ENCODE data around the gene WDTC1.
"Not testable (repeated sequence)": the region's sequence is repeated elsewhere in the genome, so short reads cannot be mapped to it uniquely, and the experiment has no call there.

The WDTC1 gene

GRCh38 chr1:27234049-27234882 lies at the start of gene WDTC1:
Gene WDTC1, plus strand, starts transcription at chr1:27234632. Its CDS starts 26,423 bp downstream, at chr1:27261055.
- FAIRE-seq, result no peak

GRCh38 chr1:27184665-27185064 lies 49.8 kb upstream of the WDTC1 start:
- not testable (repeated sequence) for FAIRE-seq

GRCh38 chr1:27192039-27192529 lies 42.3 kb upstream of the WDTC1 start:
- FAIRE-seq, result no peak

- FAIRE-seq, result no peak
Observed at GRCh38 chr1:27193194-27193593, 41.2 kb upstream of the WDTC1 start.

GRCh38 chr1:27201295-27201694 lies 33.1 kb upstream of the WDTC1 start:
- FAIRE-seq, result no peak

- no peak for FAIRE-seq
Observed at GRCh38 chr1:27203946-27204345, 30.5 kb upstream of the WDTC1 start.

- not testable (repeated sequence) for FAIRE-seq
Observed at GRCh38 chr1:27207238-27207637, 27.2 kb upstream of the WDTC1 start.

- not testable (repeated sequence) for FAIRE-seq
Observed at GRCh38 chr1:27208143-27208850, 26.1 kb upstream of the WDTC1 start.

- no peak for FAIRE-seq
Observed at GRCh38 chr1:27216466-27216865, 18.0 kb upstream of the WDTC1 start.

GRCh38 chr1:27217401-27217800 lies 17.0 kb upstream of the WDTC1 start:
- no peak for FAIRE-seq

- FAIRE-seq, result no peak
Observed at GRCh38 chr1:27218736-27219135, 15.7 kb upstream of the WDTC1 start.

- no peak for FAIRE-seq
Observed at GRCh38 chr1:27220096-27220495, 14.3 kb upstream of the WDTC1 start.

GRCh38 chr1:27220702-27221497 lies 13.5 kb upstream of the WDTC1 start:
- not testable (repeated sequence) for FAIRE-seq

- FAIRE-seq, result no peak
Observed at GRCh38 chr1:27225621-27226020, 8.8 kb upstream of the WDTC1 start.

- no peak for FAIRE-seq
Observed at GRCh38 chr1:27227765-27228164, 6.7 kb upstream of the WDTC1 start.

GRCh38 chr1:27233667-27234048 lies 774 bp upstream of the WDTC1 start:
- FAIRE-seq, result no peak

- no peak for FAIRE-seq
Observed at GRCh38 chr1:27235827-27236226, 1.4 kb downstream of the WDTC1 start.

- no peak for FAIRE-seq
Observed at GRCh38 chr1:27237112-27237511, 2.7 kb downstream of the WDTC1 start.

- FAIRE-seq, result no peak
Observed at GRCh38 chr1:27238032-27238431, 3.6 kb downstream of the WDTC1 start.

- FAIRE-seq, result no peak
Observed at GRCh38 chr1:27241677-27242076, 7.2 kb downstream of the WDTC1 start.

GRCh38 chr1:27243665-27244064 lies 9.2 kb downstream of the WDTC1 start:
- FAIRE-seq, result not testable (repeated sequence)

- FAIRE-seq, result no peak
Observed at GRCh38 chr1:27246194-27246593, 11.8 kb downstream of the WDTC1 start.

GRCh38 chr1:27253596-27253995 lies 19.2 kb downstream of the WDTC1 start:
- no peak for FAIRE-seq
